DLD1 (cell line): Measurements from ENCODE around the gene FXYD2.

ENCODE experiments used
- in situ Hi-C: cut with HindIII; loops from 2 replicates; pipeline ENCODE4 v1.10.0; 2017; ENCODE audit warnings: low sequenced_read_pairs

The FXYD2 gene

GRCh38 chr11:117859061-117859460 is 34.5 kb upstream of the FXYD2 start:
- in situ Hi-C loops: no loop called here

GRCh38 chr11:117857734-117858414 is 33.3 kb upstream of the FXYD2 start:
- in situ Hi-C loops: no loop called here

- in situ Hi-C loops: no loop called here
Observed at GRCh38 chr11:117855912-117856651, 31.5 kb upstream of the FXYD2 start.

- in situ Hi-C loops: no loop called here
Observed at GRCh38 chr11:117855186-117855845, 30.8 kb upstream of the FXYD2 start.

GRCh38 chr11:117852309-117852708 is 27.8 kb upstream of the FXYD2 start:
- in situ Hi-C loops: no loop called here

- in situ Hi-C loops: no loop called here
Observed at GRCh38 chr11:117851852-117852251, 27.3 kb upstream of the FXYD2 start.

- in situ Hi-C loops: no loop called here
Observed at GRCh38 chr11:117851106-117851505, 26.6 kb upstream of the FXYD2 start.

GRCh38 chr11:117849781-117850414 is 25.4 kb upstream of the FXYD2 start:
- in situ Hi-C loops: loop anchor here (10.0 kb wide), 1 partner anchor 95 kb away; no protein-coding TSS in a partner anchor

GRCh38 chr11:117843666-117844484 is 19.3 kb upstream of the FXYD2 start:
- in situ Hi-C loops: loop anchor here (10.0 kb wide), 1 partner anchor 101 kb away; no protein-coding TSS in a partner anchor

GRCh38 chr11:117842131-117842941 is 17.8 kb upstream of the FXYD2 start:
- in situ Hi-C loops: loop anchor here (10.0 kb wide), 1 partner anchor 102 kb away; no protein-coding TSS in a partner anchor

- in situ Hi-C loops: loop anchor here (10.0 kb wide), 1 partner anchor 103 kb away; no protein-coding TSS in a partner anchor
Observed at GRCh38 chr11:117841551-117842031, 17.0 kb upstream of the FXYD2 start.

- in situ Hi-C loops: loop anchor here (10.0 kb wide), 1 partner anchor 104 kb away; no protein-coding TSS in a partner anchor
Observed at GRCh38 chr11:117840881-117841550, 16.5 kb upstream of the FXYD2 start.

- in situ Hi-C loops: loop anchor here (10.0 kb wide), 1 partner anchor 105 kb away; no protein-coding TSS in a partner anchor
Observed at GRCh38 chr11:117839936-117840813, 15.6 kb upstream of the FXYD2 start.

GRCh38 chr11:117839380-117839881 is 14.9 kb upstream of the FXYD2 start:
- in situ Hi-C loops: no loop called here

GRCh38 chr11:117838901-117839300 is 14.4 kb upstream of the FXYD2 start:
- in situ Hi-C loops: no loop called here

- in situ Hi-C loops: no loop called here
Observed at GRCh38 chr11:117837791-117838190, 13.2 kb upstream of the FXYD2 start.

GRCh38 chr11:117837070-117837776 is 12.7 kb upstream of the FXYD2 start:
- in situ Hi-C loops: no loop called here
